AG04450 (cell line): ENCODE measurements around the gene SH3TC1. TPM values are rescaled to one million over a fixed set of nuclear protein-coding genes. Genes with fewer than 3 reads are reported as not detected.

Experiments
- CTCF ChIA-PET: fragments of 300-600, 350-600 bp; formaldehyde crosslinking; extraction: SDS; loops from one replicate; lab custom pipeline; 2022; ENCODE audit warnings: antibody characterized with exemption, inconsistent platforms; lab: Charles Lee
- POLR2A ChIA-PET: fragments of 350-600 bp; formaldehyde crosslinking; extraction: SDS; loops from one replicate; lab custom pipeline; 2021; ENCODE audit warnings: antibody characterized with exemption, inconsistent platforms; lab: Yijun Ruan, JAX
- DNase-seq: peaks from one replicate; pipeline ENCODE4 v3.0.0-alpha.2; 2011; ENCODE audit warnings: low read depth, low spot score
- H3K27ac ChIP-seq: one replicate; pipeline ENCODE4 v1.5.1; 2012; ENCODE audit warnings: low read depth, low read length, control low read depth
- H3K27me3 ChIP-seq: one replicate; pipeline ENCODE4 v1.6.0; 2012; ENCODE audit warnings: low read length; ENCODE audit not compliant: control insufficient read depth, insufficient read depth
- H3K4me3 ChIP-seq: 2 replicates; pipeline ENCODE4 v1.5.1; 2011; ENCODE audit warnings: mild to moderate bottlenecking, low read depth, low read length, control low read depth
- H3K9me3 ChIP-seq: 2 replicates; pipeline ENCODE4 v1.5.1; 2012; ENCODE audit warnings: low read length; ENCODE audit not compliant: control insufficient read depth, insufficient read depth
- CTCF ChIP-seq: IDR thresholded peaks from 2 replicates; pipeline ENCODE4 v1.5.1; 2011; ENCODE audit warnings: low read depth, low read length, control low read depth, inconsistent platforms
- polyA plus RNA-seq: library from polyadenylated mRNA; depleted of rRNA; stranded (reverse); fragments of >200 nt; gene quantifications from 2 replicates; pipeline ENCODE4 v1.2.3, GENCODE V29; 2011

SH3TC1 gene
- polyA plus RNA-seq, 1 experiment: 0.98 TPM

- POLR2A ChIA-PET: no interaction called here
- H3K9me3 ChIP-seq: no peaks in the 10 kb centered on the region
- DNase-seq: no peak
Measured at GRCh38 chr4:8273450-8273849, 74.4 kb downstream of the SH3TC1 start.

GRCh38 chr4:8274066-8274652 lies 75.1 kb downstream of the SH3TC1 start:
- Histone ChIP-seq H3K9me3 (no peaks in the 10 kb centered on the region), H3K4me3 (no peak overlapping the region), H3K27me3 (peaks cover 2% of the 10 kb centered on the region), H3K27ac (peak overlapping the region; percentile 57)
- ChIA-PET POLR2A (interaction anchor here (0.6 to 1.4 kb wide), 7 partner anchors 18 to 128 kb away, joined by 3 to 4 read pairs (median 3); no protein-coding TSS in a partner anchor), CTCF (interaction anchor here (1.0 kb wide), 1 partner anchor 32 kb away, joined by 4 read pairs; no protein-coding TSS in a partner anchor)
- no peak for DNase-seq
- TF ChIP-seq CTCF: no peak

More at GRCh38 chr4:8273450-8273849, 74.4 kb downstream of the SH3TC1 start:
- no peak overlapping the region for H3K4me3 ChIP-seq
- no peak for TF ChIP-seq CTCF
- CTCF ChIA-PET: interaction anchor here (0.6 kb wide), 1 partner anchor 159 kb away, joined by 7 read pairs; no protein-coding TSS in a partner anchor
- H3K27ac ChIP-seq: no peak overlapping the region
- H3K27me3 ChIP-seq: peaks cover 2% of the 10 kb centered on the region

GRCh38 chr4:8274765-8275547 lies 75.9 kb downstream of the SH3TC1 start:
- ChIA-PET CTCF (interaction anchor here (0.7 to 2.1 kb wide), 5 partner anchors 33 to 154 kb away, joined by 3 to 11 read pairs (median 4); no protein-coding TSS in a partner anchor), POLR2A (interaction anchor here (0.6 to 1.4 kb wide), 9 partner anchors 19 to 128 kb away, joined by 3 to 4 read pairs (median 3); no protein-coding TSS in a partner anchor)
- Histone ChIP-seq H3K4me3 (no peak overlapping the region), H3K9me3 (no peaks in the 10 kb centered on the region; the same call in 1 of the 2 replicates), H3K27ac (peak overlapping the region; percentile 57), H3K27me3 (peaks cover 2% of the 10 kb centered on the region)
- DNase-seq: peak; percentile 95
- peak; percentile 61 for TF ChIP-seq CTCF

- POLR2A ChIA-PET: interaction anchor here (0.6 to 1.4 kb wide), 3 partner anchors 22 to 127 kb away, joined by 4 read pairs; no protein-coding TSS in a partner anchor
- CTCF ChIA-PET: interaction anchor here (0.7 to 2.1 kb wide), 6 partner anchors 20 to 153 kb away, joined by 3 to 11 read pairs (median 4); no protein-coding TSS in a partner anchor
- no peak overlapping the region for H3K4me3 ChIP-seq
- no peak for TF ChIP-seq CTCF
- no peak for DNase-seq
- no peaks in the 10 kb centered on the region; the same call in 1 of the 2 replicates for H3K9me3 ChIP-seq
- peaks cover 2% of the 10 kb centered on the region for H3K27me3 ChIP-seq
- no peak overlapping the region for H3K27ac ChIP-seq
Measured at GRCh38 chr4:8275548-8275910, 76.4 kb downstream of the SH3TC1 start.
